ENCODE results near the gene PGA5.
"Not testable (repeated sequence)": the region's sequence is repeated elsewhere in the genome, so short reads cannot be mapped to it uniquely, and the experiment has no call there.

DNA sequence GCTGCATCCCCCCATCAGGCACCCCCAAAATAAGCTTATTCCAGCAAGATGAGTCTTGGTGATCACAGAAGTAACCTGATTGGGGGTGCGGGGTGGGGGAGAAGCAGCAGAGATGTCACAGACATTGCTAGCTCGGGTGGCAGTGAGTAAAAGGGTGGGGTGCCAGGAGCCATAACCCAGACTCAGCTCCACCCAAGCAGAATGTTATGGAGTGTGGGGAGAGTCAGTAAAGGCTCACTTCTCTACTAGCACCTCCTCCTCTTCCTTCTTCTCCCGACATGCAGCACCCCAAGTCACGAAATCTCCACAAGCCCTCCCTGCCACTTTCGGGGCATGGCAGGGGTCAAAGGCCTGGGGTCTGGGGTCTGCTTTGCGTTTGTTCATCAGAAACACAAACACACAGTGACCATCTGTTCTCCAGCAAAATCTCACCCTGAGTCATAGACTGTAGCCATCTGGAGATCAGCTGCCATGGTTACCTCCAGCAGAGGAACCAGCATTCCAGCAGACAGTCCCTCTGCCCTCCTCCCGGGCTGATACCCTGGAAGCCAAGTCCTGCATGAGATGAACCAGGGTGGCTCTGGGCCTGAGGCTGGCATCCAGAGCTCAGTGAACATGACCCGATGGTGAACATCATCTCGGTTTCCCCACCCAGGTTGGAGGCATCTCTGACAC is 33.2 kb upstream of the PGA5 start:
- TF ChIP-seq CTCF (IDR thresholded peaks at IDR 0.05 in 8 of 11, conservative IDR thresholded peaks at IDR 0.05 in 3 of 11); POLR2A (IDR thresholded peaks at IDR 0.05); POLR2AphosphoS5 (IDR thresholded peaks at IDR 0.05): not testable (repeated sequence)

Measured in spleen (tissue), 7 donors.